ENCODE results near the gene ELOA. TPM values are rescaled to one million over a fixed set of nuclear protein-coding genes. Genes with fewer than 3 reads are reported as not detected.
"Not testable (repeated sequence)": the region's sequence is repeated elsewhere in the genome, so short reads cannot be mapped to it uniquely, and the experiment has no call there.

Gene ELOA
- total RNA-seq, 1 donor from 2014 or later = 37.7 TPM

- intact Hi-C loops (cut with DNase I) = no loop called here
- no peak for DNase-seq (ENCODE audit: missing footprints)
- no peak for ATAC-seq
Measured at GRCh38 chr1:23796466-23797271, 53.4 kb downstream of the ELOA start.

- intact Hi-C loops (cut with DNase I) = no loop called here
- no peak for DNase-seq (ENCODE audit: missing footprints)
- no peak for ATAC-seq
Measured at GRCh38 chr1:23797478-23798448, 54.5 kb downstream of the ELOA start.

DNA sequence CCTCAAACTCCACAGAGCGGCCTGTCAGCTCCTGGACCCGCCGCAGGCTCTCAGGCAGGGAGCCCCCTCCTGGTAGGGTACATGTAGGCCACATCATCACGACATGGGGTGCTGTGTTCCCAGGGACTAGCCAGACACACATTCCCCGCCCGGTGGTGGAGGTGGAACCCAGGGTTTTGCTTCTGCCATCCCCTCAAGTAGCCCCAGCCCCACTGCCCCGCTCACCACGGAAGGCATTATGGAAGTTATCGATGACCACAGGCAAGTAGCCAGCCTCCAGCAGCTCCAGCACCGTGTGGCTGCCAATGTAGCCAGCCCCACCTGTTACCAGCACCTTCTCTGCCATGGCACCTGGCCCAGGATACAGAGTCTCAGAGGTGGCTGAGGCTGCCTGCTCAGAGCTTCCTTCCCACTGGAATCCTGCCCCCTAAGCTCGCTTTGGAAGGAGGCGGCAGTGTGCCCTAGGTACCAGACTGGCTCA lies 55.4 kb downstream of the ELOA start:
- ATAC-seq (no peak), DNase-seq (ENCODE audit: missing footprints) (no peak)

DNA sequence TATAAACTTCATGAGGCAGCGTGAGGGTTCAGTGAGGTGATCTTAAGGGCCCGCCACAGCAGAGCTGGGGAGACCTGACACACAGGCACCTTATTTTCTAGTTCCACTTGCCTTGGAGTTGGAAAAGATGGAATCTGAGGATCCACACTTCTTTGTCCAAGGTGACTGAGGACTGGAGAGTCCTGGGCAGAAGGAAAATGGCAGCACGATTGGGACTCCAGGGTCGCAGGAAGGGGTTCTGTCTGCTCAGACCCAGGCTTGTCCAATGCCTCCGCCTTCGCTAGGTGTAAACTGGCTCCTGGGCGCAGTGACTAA lies 55.9 kb downstream of the ELOA start:
- ATAC-seq (no peak), DNase-seq (ENCODE audit: missing footprints) (no peak)
- intact Hi-C loops (cut with DNase I) = no loop called here

More for the DNA sequence above, 55.4 kb downstream of the ELOA start:
- intact Hi-C loops (cut with DNase I) = no loop called here

DNA sequence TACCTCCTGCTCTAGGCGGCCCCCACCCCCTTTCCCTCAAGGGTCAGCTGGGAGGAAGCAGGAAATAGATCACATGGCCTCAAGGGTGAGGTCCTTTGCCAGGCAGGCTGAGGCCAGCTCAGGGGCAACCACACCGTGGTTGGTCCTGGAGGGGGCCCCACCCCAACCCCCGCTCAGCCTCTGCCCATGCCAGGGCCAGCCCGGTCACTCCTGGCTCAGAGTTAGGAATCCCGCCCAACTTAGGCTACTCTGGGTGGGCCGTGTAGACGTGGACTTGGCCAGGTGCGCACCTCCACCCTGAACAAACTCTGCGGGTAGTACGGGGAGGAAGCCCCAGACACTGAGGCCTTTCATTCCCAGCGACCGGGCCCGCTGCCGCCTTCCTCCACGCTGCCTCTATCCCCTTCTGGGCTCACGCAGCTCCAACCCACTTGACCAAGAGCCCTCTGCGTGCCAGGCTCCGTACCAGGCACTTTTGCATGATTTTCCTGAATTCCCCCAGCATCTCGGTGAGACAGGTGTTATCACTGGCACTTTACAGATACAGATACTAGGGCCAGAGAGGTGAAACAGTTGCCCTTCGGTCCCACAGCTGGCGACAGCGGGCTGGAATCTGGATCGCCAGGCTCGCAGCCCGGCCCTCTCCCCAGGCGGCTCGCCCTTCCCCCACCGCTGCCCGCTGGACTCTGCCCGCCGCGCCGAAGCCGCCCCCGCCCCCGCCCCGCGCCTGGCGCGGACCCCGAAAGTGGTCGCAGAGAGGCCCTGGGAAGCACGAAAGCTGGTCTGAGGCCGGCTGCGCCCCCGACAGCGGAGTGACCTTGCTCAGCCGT lies 56.5 kb downstream of the ELOA start:
- ATAC-seq (no peak), DNase-seq (ENCODE audit: missing footprints) (peak; percentile 70)
- intact Hi-C loops (cut with DNase I) = loop anchor here (2.0 to 5.0 kb wide), 2 partner anchors 25 to 68 kb away; partner anchors contain the start of genes FUCA1 and HMGCL

- DNase-seq (ENCODE audit: missing footprints) (peak; percentile 98), ATAC-seq (peak; percentile 96)
- intact Hi-C loops (cut with DNase I) = loop anchor here (2.0 to 5.0 kb wide), 2 partner anchors 24 to 67 kb away; partner anchors contain the start of genes FUCA1 and HMGCL
Measured at GRCh38 chr1:23800400-23801337, 57.4 kb downstream of the ELOA start, which contains the start of gene GALE. GALE (minus strand) TSS chr1:23800754; CDS start chr1:23799007, 1,747 bp downstream.

DNA sequence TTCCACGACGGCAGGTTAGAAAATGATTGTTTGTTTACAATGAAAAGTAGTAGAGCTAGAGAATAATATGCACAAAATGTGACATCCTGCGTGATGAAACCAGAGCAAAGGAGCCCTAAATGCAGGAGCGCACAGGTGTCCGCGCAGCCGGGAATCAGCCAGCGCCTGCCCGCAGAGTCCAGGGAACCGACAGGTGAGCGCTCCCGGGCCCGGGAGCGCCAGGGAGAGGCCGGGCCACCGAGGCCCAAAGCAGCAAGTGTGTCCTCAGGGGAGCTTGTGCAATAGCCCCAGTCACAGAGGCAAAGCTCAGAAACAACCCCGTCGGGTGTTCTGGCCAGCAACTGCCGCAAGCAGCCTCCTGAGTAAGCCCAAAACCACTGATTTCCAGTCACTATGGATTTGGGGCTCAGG lies 58.1 kb downstream of the ELOA start:
- no peak for ATAC-seq

DNA sequence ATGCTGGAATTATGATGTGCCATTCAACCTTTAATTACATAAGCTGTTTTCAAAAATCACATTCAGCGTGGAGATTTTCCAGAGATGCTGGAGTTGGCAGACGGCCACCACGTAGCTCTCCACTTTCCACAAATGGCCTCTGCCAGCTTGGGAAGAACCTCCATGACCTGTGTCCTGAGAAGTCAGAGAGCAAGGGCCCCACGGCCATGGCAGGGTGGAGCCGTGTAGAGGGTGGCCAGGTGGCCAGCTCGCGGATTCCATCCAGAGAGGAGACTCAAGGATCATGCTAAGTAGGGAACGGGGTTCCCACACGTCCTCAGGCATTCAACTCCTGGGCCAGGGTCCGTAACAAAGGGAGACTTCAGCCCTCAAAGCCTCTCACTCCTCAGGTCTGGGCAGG lies 58.6 kb downstream of the ELOA start:
- DNase-seq (ENCODE audit: missing footprints) (no peak), ATAC-seq (no peak)
- intact Hi-C loops (cut with DNase I) = loop anchor here (2.0 to 5.0 kb wide), 2 partner anchors 23 to 65 kb away; partner anchors contain the start of genes FUCA1 and HMGCL

More for the DNA sequence above, 58.1 kb downstream of the ELOA start:
- intact Hi-C loops (cut with DNase I) = loop anchor here (2.0 to 5.0 kb wide), 2 partner anchors 23 to 66 kb away; partner anchors contain the start of genes FUCA1 and HMGCL
- DNase-seq (ENCODE audit: missing footprints) = no peak

- intact Hi-C loops (cut with DNase I) = loop anchor here (5.0 kb wide), 1 partner anchor 64 kb away; the partner anchor contains the start of gene FUCA1
- not testable (repeated sequence) for DNase-seq (ENCODE audit: missing footprints); ATAC-seq
Measured at GRCh38 chr1:23802809-23803342, 59.6 kb downstream of the ELOA start.

- intact Hi-C loops (cut with DNase I) = loop anchor here (5.0 kb wide), 1 partner anchor 64 kb away; the partner anchor contains the start of gene FUCA1
- no peak for ATAC-seq
- DNase-seq (ENCODE audit: missing footprints) = no peak
Measured at GRCh38 chr1:23803674-23804073, 60.4 kb downstream of the ELOA start.

DNA sequence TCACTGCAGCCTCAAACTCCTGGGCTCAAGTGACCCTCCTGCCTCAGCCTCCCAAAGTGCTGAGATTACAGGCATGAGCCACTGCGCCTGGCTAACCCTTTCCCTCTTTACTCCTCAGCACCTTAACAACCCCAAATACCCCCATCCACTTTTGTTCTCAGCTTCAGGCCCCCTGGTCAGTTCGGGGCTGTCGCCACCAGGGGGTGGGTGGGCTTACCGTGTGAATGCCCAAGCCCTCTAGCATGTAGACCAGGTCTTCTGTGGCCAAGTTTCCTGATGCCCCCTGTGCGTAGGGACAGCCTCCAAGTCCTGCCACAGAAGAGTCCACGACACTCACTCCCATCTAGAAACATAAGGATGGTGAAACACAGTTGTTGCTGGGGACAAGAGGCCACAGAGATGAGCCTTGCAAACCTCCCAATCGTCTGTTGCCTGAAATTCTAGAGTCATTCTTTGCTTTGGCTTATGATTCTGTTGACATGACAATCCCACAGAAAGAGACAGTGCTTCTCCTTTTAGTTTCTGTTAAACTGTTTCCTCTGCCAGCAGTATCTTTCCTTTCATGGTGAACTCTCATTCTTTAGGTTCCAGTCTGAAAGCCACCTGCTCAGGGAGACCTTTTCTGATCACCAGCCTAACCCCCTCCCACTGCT lies 61.0 kb downstream of the ELOA start:
- DNase-seq (ENCODE audit: missing footprints) = no peak
- intact Hi-C loops (cut with DNase I) = loop anchor here (5.0 kb wide), 1 partner anchor 63 kb away; the partner anchor contains the start of gene FUCA1
- ATAC-seq = no peak

- no peak for DNase-seq (ENCODE audit: missing footprints)
- no peak for ATAC-seq
- intact Hi-C loops (cut with DNase I) = no loop called here
Measured at GRCh38 chr1:23805025-23805424, 61.8 kb downstream of the ELOA start.

DNA sequence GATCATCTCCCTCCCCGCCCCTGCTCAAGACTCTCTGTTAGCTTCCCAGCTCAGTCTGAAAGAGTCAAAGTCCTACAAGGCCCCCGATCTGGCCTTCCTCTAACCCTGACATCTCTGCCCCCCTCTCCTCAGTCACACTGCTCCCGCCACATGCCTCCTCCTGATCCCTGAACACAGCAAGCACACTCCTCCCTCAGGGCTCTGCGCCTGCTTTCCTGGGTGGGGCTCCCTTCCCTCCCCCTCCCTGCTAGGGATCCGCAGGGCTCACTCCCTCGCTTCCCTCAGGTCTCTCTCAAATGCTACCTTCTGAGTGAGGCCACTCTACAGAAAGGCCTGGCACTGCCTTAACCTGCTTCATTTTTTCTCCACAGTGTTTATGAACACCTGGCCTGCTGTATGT lies 63.0 kb downstream of the ELOA start:
- DNase-seq (ENCODE audit: missing footprints) = no peak
- intact Hi-C loops (cut with DNase I) = no loop called here
- no peak for ATAC-seq

DNA sequence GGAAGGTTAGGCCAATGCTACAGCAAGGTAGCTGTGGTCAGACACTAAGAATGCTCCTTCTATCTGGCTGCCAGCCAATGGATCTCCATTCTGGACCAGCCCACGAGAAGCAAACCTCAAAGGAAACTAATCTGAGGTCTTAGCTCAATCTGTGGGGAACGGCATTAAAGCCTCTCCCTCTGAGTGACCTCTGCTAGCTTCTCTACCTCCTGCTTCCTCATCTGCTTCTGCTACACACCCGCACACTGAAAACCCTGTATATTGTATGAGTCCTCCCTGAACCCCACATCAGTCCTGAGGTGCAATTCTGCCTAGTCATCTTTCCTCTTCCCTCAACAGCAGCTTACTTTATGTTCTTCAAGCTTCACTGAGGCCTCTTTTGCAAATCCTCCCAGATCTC lies 64.2 kb downstream of the ELOA start:
- ATAC-seq (no peak), DNase-seq (ENCODE audit: missing footprints) (no peak)
- intact Hi-C loops (cut with DNase I) = no loop called here

DNA sequence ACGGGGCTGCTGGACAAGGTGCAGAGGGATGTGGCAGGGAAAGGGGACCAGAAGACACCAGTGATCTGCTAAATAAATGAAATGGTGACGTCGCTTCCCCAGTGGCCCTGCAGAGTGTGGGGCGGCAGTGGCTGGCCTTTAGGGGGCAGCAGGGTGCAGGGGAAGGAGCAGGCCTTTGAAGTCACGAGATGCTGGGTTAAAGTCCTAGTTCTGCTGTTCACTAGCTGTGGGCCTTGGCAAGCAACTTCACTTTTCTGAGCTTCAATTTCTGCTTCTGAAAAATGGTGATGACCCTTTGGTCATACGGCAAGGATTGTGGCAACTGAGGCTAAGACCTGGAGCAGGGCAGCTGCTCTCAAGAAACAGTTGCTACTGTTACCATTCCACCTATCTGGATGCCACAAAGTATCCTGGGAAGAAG lies 66.5 kb downstream of the ELOA start:
- ATAC-seq (peak; percentile 77), DNase-seq (ENCODE audit: missing footprints) (peak; percentile 87)
- intact Hi-C loops (cut with DNase I) = loop anchor here (5.0 kb wide), 1 partner anchor 108 kb away; no protein-coding TSS in a partner anchor
